GM19455 (cell line): ENCODE data around the gene HERC2.
"Not testable (repeated sequence)": the region's sequence is repeated elsewhere in the genome, so short reads cannot be mapped to it uniquely, and the experiment has no call there.

ENCODE experiments used
- ATAC-seq: cut with Tn5 transposase; IDR thresholded peaks from one replicate; pipeline ENCODE4 v1.9.1; 2021; ENCODE audit not compliant: unreplicated experiment

Gene HERC2

DNA sequence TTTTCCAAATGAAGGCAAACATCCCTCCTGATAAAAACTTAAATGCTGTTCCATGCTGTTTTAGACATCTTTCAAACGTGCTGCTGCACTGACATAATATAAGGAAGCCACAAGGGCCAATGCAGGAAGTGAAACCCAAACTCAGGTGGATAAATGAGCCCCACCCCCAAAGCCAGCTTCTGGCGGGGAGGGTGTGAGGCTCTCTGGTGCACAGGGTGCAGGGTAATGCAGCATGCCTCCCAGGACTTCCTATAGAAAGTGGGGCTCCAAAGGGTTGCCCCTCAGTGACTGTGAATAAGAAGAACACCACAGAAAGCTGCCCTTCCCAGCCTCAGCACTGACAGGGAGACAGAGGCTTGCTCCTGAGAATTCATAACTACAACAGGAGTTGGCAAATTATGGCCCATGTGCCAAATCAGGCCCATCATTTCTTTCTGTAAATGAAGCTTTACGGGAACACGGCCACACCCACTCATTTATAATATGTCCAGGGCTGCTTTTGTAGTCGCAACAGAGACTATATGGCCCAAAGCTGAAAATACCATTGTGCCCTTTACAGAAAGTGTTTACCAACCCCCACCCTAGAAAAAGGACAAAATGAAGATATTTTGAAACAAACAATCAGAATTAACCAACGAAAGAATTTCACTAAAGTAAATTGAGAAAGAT is 185.6 kb downstream of the HERC2 start:
- ATAC-seq, result peak; percentile 98

DNA sequence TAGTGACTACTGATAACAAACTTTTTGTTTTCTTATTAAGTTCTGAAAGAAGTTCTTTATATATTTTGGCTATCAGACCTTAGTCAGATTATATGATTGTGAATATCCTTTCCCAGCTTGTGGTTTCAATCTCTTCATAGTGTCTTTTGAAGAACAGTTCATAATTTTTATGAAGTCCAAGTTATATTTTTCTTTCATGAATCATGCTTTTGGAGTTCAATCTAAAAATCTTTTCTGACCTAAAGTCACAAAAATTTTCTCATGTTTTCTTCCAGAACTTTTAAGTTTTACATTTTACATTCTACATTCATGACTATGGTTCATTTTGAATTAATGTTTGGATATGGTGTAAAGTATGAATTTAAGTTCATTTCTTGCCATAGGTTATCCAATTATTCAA is 188.7 kb downstream of the HERC2 start:
- ATAC-seq, result no peak

DNA sequence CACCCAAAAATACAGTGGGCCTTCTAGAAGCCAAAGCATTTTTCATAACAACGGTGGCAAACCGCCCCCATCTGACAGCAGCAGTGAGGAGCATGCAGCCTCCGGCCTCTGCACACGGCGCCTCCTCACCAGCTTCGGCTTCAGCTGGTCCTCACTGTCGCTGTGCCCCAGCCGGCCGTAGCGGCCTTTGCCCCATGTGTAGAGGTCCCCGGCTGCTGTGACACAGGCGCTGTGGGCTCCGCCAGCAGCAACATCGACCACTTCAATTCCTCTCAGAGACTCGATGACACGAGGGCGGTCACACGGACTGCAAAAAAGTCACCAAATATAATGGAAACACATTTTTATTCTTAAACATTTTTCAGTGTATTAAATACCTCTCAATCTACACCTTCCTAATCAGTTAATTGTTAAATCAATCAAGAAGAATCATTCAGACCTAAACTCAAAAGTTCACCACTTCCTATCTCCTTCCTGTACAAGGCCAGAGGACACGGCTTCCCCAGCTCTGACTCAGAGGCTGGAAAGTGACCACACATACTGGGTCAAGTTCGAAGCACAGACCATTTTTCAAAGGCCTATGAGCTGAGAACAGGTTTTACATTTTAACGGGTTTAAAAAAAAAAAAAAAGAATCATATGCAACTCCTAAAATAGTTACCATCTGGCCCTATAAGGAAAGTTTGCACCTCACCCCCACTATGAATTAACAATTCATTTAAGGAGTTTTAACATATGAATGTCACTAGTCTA is 189.3 kb downstream of the HERC2 start:
- no peak for ATAC-seq

DNA sequence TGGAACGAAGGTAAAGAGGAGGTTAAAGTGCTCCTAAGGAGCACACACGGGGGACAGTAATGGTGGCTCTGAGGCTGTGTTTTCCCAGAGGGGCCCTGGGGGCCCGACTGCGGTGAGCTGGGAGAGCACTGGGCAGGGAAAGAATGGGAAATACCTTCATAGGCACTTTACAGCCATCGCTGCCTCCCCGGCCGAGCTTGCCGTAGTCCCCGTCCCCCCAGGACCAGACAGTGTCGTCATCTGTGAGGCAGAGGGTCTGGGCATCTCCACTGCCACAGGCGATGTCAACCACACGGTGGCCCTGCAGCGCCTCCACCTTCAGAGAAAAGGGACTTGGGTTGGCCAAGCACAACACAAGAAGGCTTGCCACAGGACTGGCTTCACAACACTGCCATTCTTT is 190.0 kb downstream of the HERC2 start:
- ATAC-seq, result no peak

DNA sequence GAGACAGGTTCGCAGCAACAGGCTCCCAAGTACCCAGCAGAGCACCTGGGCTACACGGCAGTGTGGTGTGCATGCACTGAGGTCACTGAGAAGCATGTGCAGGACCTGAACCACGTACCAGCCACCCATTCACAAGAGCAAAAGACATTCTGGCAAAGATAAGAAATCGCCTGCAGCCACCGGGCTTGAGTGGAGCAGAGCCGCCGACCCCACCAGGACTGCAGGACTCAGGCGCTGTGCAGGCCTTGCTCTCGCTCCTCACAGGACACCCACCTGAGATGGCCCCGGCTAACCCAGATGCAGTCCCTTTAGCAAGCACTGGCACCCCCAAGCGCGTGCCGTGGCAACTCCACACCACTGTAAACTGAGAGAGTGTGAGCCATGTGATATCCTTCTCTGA is 190.6 kb downstream of the HERC2 start:
- no peak for ATAC-seq

DNA sequence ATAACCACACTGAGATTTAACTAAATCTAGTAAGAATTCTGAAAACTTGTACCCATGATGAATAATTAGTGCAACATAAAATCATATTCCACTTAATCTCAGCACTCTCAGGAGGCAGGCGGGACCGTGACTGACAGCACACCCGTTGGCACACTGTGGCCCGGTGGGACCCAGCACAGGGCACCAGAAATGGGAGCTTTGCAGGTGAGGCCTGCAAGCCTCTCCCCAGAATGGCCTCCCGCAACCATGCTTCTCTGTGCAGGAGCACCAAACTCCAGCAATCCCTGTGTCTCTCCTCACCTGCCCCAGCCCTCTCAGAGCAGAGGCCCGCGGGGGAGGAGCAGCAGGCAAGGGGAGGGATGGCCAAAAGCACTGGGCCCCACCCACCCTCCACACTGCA is 191.3 kb downstream of the HERC2 start:
- ATAC-seq, result no peak

DNA sequence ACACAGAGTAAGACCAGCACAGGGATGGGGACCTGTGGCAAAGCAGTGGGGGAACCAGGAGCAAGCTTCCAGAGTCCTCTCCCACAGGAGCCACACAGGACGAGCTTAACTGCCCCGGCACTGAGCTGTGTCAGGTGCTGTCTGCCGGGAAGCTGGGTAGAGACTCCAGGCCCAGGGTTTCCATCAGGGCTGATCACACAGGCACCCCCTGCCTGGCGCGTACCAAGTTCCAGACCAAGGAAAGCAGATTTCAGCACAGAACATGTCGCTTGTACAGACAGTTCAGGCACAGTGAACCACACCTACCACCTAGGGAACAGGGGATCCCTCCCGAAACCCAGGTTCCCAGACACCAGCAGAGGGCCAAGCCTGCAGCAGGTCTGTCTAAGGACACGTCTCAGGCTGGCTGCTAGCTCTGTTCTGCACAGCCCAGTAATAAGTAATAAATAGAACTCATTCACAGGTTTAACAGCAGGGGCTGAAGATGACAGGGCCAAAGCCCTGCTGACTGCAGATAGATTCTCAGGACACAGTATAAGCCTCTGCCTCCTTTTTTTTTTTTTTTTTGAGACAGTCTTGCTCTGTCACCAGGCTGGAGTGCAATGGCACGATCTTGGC is 192.6 kb downstream of the HERC2 start:
- ATAC-seq, result no peak

DNA sequence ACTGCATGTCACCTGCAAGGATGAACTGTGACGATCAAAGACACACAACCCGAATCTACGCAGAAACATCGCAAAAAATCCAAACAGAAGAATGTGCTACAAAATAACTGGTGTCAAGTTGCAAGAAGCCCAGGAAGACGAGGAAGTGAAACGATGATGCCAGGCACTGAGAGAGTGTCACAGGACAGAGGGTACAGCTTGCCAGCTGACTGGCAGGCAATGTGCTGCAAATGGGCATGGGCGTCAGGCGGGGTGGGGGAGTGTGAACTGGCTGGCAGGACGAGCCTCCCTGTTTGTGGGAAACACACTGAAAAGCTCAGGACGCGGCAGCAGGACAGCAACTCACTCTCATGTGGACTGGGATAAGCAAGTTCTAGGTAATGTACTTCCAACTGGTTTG is 193.9 kb downstream of the HERC2 start:
- ATAC-seq, result no peak

DNA sequence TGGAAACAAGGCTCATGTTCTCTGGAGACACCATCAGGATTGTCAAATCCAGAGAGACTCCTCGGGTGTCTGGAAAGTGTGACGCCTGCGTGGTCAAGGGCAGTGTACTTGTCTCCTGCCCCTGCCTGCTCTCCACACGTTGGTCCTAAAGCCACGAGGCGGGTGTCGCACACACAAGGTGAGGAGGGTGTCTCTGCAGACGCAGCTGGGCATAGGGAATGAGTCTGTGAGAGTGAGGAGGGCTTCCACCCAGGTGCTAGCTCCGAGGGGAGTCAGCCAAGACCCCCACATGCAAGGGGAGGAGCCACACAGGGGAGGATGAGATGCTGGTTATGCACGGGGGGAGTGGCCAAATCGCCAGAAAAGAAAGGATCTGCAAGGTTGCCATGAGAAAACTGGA is 194.9 kb downstream of the HERC2 start:
- no peak for ATAC-seq

DNA sequence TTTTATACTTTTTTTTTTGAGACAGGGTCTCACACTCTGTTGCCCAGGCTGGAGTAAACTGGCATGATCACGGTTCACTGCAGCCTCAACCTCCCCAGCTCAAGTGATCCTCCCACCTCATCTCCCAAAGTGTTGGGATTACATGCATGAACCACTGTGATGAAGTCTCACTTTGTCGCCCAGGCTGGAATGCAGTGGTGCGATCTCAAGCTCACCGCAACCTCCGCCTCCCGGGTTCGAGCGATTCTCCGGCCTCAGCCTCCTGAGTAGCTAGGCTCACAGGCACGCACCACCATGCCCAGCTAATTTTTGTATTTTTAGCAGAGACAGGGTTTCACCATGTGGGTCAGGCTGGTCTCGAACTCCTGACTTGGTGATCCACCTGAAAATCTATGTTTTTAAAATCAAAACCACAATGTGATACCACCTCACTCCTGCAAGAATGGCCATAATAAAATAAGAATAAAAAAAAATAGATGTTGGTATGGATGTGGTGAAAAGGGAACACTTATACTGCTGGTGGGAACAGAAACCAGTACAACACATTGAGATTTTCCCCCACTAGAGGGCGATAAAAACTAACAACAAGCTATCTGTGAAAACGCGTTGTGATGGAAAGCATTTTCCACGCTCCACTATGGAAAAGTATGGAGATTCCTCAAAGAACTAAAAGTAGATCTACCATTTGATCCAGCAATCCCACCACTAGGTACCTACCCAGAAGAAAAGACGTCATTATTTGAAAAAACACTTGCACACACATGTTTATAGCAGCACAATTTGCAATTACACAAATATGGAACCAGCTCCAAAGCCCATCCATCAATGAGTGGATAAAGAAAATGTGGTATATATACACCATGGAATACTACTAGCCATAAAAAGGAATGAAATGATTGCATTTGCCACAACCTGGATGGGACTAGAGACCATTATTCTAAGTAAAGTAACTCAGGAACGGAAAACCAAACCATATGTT is 196.0 kb downstream of the HERC2 start:
- no peak for ATAC-seq

DNA sequence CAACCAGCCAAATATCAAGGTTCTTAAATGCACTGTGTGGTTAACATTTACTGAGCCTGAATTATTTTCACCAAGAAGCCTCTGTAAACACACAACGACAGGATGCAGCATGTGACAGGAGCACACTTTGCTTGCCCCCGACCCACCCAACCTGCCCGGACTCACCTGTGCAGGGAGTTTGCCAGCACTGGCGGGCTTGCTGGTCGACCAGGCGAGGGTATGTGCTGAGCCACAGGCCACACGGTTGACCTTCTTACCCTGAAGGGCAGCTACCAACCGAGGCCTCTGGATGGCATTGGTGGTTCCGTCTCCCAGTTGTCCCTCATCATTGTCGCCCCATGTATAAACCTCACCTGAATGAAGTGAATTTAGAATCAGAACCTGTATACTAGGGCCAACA is 197.1 kb downstream of the HERC2 start:
- ATAC-seq, result no peak

DNA sequence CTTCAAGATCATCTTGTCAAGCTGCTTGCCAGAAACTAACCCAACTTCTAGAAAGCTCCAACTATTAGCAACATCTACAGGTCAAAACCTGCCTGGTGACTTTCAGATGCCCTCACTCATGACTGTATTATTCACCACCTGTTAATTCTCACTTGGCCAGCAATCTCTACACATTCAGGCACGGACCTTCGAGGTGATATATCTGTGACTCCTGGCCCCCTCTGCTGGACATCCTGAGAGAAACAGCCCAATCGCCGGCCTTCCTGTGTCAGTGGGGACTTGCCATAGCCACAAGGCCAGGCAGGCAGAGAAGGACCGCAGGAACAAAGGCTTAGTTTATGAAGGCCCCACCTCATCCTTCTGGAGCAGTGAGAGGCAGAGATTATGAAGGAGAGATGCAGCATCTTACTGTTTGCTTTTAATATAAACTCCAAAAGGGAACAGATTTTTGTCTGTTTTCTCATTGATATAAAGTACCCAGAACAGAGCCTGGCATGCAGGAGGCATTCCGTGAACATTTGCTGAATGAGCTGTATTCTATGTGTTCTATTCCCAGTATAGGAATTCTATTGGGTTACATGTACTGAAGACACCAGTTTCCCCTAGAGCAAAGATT is 198.5 kb downstream of the HERC2 start:
- ATAC-seq, result no peak

DNA sequence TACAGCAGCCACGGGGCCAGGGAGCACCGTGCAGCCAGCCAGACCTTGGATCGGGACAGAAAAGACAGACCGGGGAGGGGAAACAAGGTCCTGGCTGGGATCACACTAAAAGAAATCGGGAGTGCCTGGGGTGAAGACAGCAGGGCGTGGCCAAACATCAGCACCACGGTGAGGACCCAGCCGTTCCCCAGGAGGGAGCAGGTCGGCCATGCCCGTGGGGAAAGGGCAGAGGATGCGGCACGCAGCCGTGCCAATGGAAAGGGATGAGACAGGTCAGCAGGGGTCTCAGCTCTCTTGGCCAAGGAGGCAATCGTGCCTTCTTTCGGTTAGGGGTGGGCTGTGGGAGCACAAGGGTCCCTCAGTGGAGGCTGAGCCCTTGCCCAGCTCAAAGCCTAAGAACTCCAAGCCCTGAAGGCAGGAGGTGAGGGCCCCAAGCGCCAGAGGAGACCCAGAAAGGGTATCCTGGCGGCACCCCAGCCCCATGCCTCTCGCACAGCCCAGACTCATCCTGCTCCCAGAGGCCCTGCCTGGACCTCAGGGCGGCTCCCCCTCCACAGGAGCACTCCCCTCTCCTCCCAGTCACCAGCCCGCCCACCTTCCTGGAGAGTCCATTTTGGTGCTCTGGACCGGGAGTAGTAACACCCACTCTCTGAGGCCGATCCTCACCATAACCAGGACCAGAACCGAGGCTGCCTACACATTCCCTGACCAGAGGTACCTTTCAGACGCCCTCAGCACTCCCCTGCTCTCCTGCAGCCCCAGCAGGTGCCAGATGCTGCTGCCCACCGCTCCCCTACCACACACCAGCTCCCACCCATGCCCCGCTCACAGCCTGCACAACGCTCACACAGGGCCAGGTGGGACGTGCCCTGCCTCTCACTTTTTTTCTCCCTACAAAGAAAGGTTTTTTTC is 199.7 kb downstream of the HERC2 start:
- ATAC-seq, result no peak

DNA sequence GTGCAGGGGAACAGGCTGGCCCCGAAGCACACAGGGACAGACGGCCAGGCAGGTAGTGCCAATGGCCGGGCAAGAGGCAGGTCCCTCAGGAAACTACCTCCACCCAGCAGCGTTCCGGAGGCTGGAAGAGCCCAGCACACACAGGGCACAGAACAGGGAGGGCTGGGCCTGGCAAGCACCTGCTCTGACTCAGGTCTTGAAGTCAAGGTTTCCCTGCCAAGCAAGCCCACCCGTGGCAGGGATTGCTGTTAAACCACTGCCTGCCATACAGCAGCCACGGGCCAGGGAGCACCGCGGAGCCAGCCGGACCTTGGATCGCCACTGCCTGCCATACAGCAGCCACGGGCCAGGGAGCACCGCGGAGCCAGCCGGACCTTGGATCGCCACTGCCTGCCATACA is 200.4 kb downstream of the HERC2 start:
- not testable (repeated sequence) for ATAC-seq

DNA sequence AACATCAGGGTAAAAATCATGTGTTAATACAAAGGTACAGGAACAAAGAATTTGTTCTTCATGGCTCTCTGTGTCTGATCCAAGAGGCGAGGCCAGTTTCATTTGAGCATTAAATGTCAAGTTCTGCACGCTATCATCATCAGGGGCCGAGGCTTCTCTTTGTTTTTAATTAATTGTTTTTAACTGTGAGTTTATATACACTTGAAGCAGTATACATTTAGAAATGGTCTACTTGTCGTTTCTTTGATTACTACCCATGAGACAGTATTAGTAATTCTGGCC is 201.7 kb downstream of the HERC2 start:
- ATAC-seq, result no peak

DNA sequence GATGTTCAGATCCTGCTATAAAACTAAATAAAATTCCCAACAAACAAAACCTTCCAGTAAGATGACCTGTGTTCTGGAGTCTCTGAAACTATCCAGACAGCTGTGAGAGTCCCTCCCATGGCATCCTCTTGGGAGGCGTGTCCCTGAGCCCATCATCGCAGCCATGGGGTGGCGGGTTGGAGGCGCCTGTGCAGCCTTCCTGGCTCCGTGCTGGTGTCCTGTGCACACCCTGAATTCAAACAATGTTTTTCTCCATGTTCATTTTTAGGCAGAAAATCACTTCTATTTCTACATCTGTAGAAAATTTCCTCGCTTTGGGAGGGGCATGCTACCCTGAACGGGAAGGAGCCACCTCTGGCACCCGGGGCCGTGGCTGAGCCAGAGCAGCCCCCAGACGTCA is 203.4 kb downstream of the HERC2 start:
- ATAC-seq, result no peak

DNA sequence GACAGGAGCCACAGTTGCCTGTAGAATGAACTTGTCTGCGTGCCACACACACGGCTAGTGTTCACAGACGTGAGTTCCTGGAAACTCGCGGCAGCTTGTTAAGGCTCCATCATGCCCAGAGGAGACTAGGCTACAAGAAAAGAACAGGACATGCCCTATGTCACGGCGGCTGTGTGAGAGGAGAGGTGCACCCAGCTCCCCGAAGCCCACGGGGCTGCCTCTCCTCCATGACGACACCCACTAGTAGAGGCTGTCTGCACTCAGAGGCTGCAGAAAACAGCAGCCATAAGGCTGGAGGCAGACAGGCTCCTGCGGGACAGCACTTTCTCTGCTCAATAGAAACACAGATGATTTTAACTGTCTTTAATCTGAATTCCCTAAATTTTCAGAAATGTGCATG is 203.9 kb downstream of the HERC2 start:
- ATAC-seq, result no peak

DNA sequence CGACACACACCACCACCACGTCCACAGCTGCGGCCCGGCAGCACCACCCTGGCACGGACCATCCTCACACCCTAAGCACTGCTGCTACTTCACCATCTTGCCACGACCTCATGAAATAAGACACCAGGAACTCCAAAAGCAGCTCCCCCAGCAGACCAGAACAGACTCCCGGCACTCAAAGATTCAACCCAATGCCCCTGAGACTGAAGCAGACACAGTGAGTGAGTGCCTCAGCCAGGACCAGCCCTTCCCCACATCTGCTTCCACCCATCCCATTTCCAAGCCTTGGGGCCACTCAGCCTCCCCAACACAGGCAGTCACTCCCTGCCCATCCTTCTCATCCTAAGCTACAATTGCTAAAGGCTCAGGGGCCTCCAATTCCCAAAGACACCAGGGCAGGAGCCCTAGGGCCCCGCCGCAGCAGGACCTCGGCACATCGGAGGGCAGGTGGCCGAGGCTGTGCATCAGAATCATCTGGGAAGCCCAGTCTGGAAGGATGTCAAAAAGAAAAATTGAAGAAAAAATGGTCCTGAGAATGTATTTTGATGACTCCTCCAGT is 204.5 kb downstream of the HERC2 start:
- no peak for ATAC-seq

DNA sequence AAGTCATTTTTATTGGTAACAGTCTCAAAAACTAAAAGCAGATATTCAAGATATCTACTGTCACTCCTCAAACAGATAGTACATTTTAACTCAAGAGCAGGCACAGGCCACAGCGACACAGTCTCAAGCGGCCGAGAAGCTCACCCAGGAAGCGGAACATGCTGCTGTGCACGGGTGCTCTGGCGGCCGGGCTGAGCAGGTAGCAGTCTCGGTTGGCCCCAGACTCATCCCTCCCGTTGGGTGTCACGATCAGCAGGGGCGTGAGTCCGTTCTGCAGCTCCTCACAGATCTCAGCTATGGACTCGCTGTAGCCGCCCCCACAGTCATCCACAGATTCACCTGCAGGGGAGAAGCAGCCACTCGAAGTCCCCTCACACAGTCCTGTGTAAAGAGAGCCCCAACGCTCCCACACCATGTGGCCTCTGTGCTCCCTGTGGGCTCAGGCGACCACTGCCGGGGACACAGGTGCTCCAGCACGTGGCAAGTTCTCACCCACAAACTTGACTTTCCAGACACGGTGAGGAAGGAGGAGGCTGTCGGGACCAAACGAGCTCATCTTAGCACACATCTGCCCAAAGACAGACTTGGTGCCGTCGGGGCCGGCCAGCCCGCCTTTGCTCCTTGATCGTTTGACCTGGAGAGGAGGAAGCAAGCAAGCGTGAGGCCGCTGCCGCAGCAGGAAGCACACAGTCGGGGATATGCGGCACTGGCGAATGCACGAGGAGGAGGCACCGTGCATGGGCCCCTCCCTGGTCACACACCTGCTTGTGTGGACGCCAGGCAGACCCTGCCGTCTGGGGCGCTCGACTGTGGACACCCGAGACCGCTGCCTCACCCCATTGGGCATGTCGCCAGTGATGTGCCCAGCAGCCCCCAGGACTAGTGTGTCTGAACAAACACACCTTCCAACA is 205.2 kb downstream of the HERC2 start:
- ATAC-seq, result no peak
